Stomach (tissue), 9 donors: ENCODE results near the gene PDK2. TPM values are rescaled to one million over a fixed set of nuclear protein-coding genes. Genes with fewer than 3 reads are reported as not detected.

Experiments
- DNase-seq, 2 donors: peaks; one replicate each; pipeline versions ENCODE4 v3.0.0 to v3.0.0-alpha.2; 2013 to 2019
- H3K27ac ChIP-seq, 5 donors: fragments of 200-600 bp in 4 of 5; sonication (generic) in 4 of 5; one replicate each; pipeline ENCODE4 v1.5.1; 2013 to 2019; ENCODE audit warnings: mild to moderate bottlenecking in 1 of 5, moderate library complexity in 1 of 5
- H3K27me3 ChIP-seq, 3 donors: fragments of 200-600 bp; sonication (generic); one replicate each; pipeline ENCODE4 v1.5.1; 2017 to 2019; ENCODE audit warnings: mixed run types in 1 of 3
- H3K36me3 ChIP-seq, 4 donors: fragments of 200-600 bp; sonication (generic); 1 replicate in 3 of 4; 2 replicates in 1 of 4; pipeline ENCODE4 v1.5.1; 2016 to 2019
- H3K4me1 ChIP-seq, 4 donors: fragments of 200-600 bp; sonication (generic); one replicate each; pipeline ENCODE4 v1.5.1; 2016 to 2019
- H3K4me3 ChIP-seq, 4 donors: fragments of 200-600 bp; sonication (generic) in 3 of 4; one replicate each; pipeline ENCODE4 v1.5.1; 2016 to 2019; ENCODE audit warnings: mild to moderate bottlenecking in 1 of 4
- H3K9me3 ChIP-seq, 4 donors: fragments of 200-600 bp; sonication (generic); one replicate each; pipeline ENCODE4 v1.5.1; 2016 to 2019
- EP300 ChIP-seq: sonication (generic); formaldehyde crosslinking; IDR thresholded peaks from one replicate; pipeline ENCODE4 v1.6.1; 2017; ENCODE audit warnings: antibody characterized with exemption
- POLR2A ChIP-seq, 4 donors: fragments of 450-650 bp; IDR thresholded peaks; one replicate each; pipeline ENCODE4 v1.6.1; 2016; ENCODE audit warnings: antibody characterized with exemption in 4 of 4, control low read depth in 2 of 4, mild to moderate bottlenecking in 1 of 4, moderate library complexity in 1 of 4
- POLR2AphosphoS5 ChIP-seq, 3 donors: sonication (generic); formaldehyde crosslinking; IDR thresholded peaks; one replicate each; pipeline ENCODE4 v1.6.1; 2016; ENCODE audit warnings: antibody characterized with exemption in 3 of 3
- WGBS, 5 donors: extraction: QIAGEN DNeasy Blood & Tissue Kit in 3 of 5; methylation state at CpG; one replicate each; pipeline versions ENCODE4 v1.1.5 to v1.1.7; 2013 to 2018; 5-methylcytosine and 5-hydroxymethylcytosine counted together
- intact Hi-C: fragments of 100-400 bp; cut with DNase I; formaldehyde crosslinking; loops from one replicate; pipeline ENCODE4 v1.15.1; 2023; ENCODE audit warnings: low total_unique reads
- polyA plus RNA-seq, 3 donors: library from polyadenylated mRNA; stranded (reverse); fragments of 200-250 nt; gene quantifications; one replicate each; pipeline ENCODE4 v1.2.3, GENCODE V29; 2013
- total RNA-seq, 5 donors: library from RNA; depleted of rRNA; stranded (reverse); fragments of >200 nt; gene quantifications; one replicate each; pipeline versions ENCODE4 v1.1.0 to v1.2.3, GENCODE V29; 2014 to 2016
- TF ChIP-seq, protein P1 (sequence below), 7 experiments: fragments of 450-650 bp in 4 of 7; fragments of 200-600 bp in 3 of 7; sonication (generic) in 3 of 7; IDR thresholded peaks; one replicate each; pipeline ENCODE4 v1.5.1; 2016 to 2019; ENCODE audit warnings: antibody characterized with exemption in 7 of 7, control low read depth in 2 of 7, mild to moderate bottlenecking in 1 of 7
- donor health status: healthy with polysubstance abuse.
- donor health status: Bipolar disorder and iron deficiency.
- donor health status: healthy.

The PDK2 gene
- total and polyA plus RNA-seq, 8 donors = 4.6 to 255 (median 20.4) TPM

DNA sequence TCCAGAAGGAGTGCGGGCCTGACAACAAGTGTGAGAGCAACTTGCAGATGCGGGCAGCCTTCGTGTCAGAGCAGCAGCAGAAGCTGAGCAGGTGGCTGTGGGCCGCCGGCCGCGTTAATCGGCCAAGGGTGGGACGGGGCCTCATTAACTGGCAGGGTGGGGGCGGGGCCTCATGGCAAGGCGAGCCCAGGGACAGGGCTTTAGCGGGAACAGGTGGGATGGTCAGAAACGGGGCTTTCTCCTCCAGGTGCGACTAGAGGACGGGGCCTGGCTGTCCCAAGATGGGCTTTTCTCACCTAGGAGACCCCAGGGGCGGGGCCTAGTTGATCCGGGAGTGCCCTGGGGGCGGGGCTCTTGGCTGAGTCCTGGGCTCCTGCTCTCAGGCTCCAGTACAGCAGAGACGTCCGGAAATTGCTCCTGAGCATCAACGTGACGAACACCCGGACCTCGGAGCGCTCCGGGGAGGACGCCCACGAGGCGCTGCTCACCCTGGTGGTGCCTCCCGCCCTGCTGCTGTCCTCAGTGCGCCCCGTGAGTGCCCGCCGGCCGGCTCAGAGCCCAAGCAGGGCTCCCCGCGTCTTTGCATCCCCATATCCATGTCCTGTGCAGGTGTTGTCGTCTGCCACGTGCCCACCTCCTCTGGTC lies 18.4 kb upstream of the PDK2 start:
- intact Hi-C loops = no loop called here
- TF ChIP-seq POLR2AphosphoS5 (IDR thresholded peaks at IDR 0.05) = no peak
- TF ChIP-seq POLR2A (IDR thresholded peaks at IDR 0.05) = no peak
- TF ChIP-seq, protein P1, sequence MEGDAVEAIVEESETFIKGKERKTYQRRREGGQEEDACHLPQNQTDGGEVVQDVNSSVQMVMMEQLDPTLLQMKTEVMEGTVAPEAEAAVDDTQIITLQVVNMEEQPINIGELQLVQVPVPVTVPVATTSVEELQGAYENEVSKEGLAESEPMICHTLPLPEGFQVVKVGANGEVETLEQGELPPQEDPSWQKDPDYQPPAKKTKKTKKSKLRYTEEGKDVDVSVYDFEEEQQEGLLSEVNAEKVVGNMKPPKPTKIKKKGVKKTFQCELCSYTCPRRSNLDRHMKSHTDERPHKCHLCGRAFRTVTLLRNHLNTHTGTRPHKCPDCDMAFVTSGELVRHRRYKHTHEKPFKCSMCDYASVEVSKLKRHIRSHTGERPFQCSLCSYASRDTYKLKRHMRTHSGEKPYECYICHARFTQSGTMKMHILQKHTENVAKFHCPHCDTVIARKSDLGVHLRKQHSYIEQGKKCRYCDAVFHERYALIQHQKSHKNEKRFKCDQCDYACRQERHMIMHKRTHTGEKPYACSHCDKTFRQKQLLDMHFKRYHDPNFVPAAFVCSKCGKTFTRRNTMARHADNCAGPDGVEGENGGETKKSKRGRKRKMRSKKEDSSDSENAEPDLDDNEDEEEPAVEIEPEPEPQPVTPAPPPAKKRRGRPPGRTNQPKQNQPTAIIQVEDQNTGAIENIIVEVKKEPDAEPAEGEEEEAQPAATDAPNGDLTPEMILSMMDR (IDR thresholded peaks at IDR 0.05) = no peak
- no peak for TF ChIP-seq EP300
- H3K36me3 ChIP-seq = peaks cover 76 to 100% (median 99%) of the 10 kb centered on the region in 4 donors
- H3K27ac ChIP-seq = peak overlapping the region in 2 of 5 donors; percentile 8 to 13
- DNase-seq = peak in 1 of 2 donors; percentile 76
- no peaks in the 10 kb centered on the region for H3K27me3 ChIP-seq
- WGBS, 5 donors = 71 to 84% (median 81%) methylated on average over 15 to 39 of the region's 39 CpGs
- H3K4me1 ChIP-seq = peaks cover 9 to 13% (median 9%) of the 10 kb centered on the region in 4 donors
- no peaks in the 10 kb centered on the region for H3K9me3 ChIP-seq
- H3K4me3 ChIP-seq = no peak overlapping the region

DNA sequence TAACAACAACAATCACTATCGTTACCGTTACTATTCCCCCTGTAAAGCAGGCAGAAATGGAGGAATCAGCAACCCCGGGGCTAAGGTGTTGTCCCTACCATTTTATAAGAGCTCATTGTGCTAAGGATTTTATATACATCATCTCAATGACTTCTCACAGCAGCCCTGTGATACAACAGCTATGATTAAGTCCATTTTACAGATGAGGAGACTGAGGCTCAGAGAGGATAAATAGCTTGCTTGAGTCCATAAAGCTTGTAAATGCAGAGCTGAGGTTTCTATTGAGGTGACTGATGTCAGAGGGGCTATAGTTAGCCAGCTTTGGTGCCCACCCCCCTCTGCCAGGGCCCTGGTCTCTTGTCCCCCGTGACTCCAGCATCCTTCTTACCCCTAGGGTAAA lies 16.7 kb upstream of the PDK2 start:
- Histone ChIP-seq H3K36me3 (peaks cover 73 to 100% (median 99%) of the 10 kb centered on the region in 4 donors), H3K4me3 (no peak overlapping the region), H3K27me3 (no peaks in the 10 kb centered on the region), H3K9me3 (no peaks in the 10 kb centered on the region), H3K4me1 (peaks cover 9 to 13% (median 9%) of the 10 kb centered on the region in 4 donors), H3K27ac (peak overlapping the region in 1 of 5 donors; percentile 43)
- WGBS, 5 donors = 92 to 97% (median 93%) methylated on average over 4 of the region's 4 CpGs
- DNase-seq = no peak
- intact Hi-C loops = no loop called here
- no peak for TF ChIP-seq POLR2A (IDR thresholded peaks at IDR 0.05)
- TF ChIP-seq POLR2AphosphoS5 (IDR thresholded peaks at IDR 0.05) = no peak
- TF ChIP-seq EP300 = no peak
- TF ChIP-seq, protein P1 (IDR thresholded peaks at IDR 0.05) = no peak

DNA sequence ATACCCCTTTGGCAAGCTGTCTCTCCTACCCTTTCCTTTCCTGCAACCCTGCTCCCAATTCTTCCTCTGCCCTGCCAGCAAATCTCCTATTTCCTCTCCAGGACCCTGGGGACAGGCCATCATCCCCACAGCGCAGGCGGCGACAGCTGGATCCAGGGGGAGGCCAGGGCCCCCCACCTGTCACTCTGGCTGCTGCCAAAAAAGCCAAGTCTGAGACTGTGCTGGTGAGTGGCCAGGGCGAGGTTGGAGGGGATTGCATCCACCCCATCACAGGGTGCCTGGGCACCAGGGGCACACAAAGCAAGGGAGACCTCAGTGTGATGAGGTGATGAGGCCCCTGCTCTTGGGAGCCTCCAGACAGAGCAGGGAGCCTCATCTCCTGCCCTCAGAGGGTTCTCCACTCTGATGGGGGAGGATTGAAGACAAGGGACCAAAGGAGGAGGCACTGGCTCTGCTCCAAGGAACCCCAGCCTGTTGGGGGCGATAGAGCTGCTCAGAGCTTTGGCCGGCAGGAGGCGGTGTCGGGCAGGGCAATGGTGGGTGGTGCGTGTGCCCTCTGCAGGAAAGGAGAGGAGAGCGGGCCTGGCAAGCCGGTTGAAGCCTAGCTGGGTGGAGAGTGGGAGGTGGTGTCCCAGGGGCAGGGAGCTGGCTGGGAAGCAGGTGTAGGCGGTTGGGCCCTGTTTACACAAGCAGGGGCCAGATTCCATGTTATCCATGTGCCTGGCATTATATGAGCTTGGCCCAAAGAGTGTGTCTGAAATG lies 15.6 kb upstream of the PDK2 start:
- intact Hi-C loops = no loop called here
- no peaks in the 10 kb centered on the region for H3K9me3 ChIP-seq
- H3K4me3 ChIP-seq = no peak overlapping the region
- peaks cover 64 to 99% (median 92%) of the 10 kb centered on the region in 4 donors for H3K36me3 ChIP-seq
- peak overlapping the region in 3 of 5 donors; percentile 3 to 43 (median 3) for H3K27ac ChIP-seq
- TF ChIP-seq, protein P1 (IDR thresholded peaks at IDR 0.05) = peak in 5 of 7 experiments; percentile 37 to 90 (median 57)
- TF ChIP-seq POLR2AphosphoS5 (IDR thresholded peaks at IDR 0.05) = peak in 1 of 3 donors; percentile 16
- TF ChIP-seq POLR2A (IDR thresholded peaks at IDR 0.05) = no peak
- TF ChIP-seq EP300 = no peak
- no peaks in the 10 kb centered on the region for H3K27me3 ChIP-seq
- peaks cover 9 to 13% (median 9%) of the 10 kb centered on the region in 4 donors for H3K4me1 ChIP-seq
- DNase-seq = peak; percentile 54 to 71
- WGBS, 5 donors = 50 to 66% (median 59%) methylated on average over 11 to 12 of the region's 12 CpGs

DNA sequence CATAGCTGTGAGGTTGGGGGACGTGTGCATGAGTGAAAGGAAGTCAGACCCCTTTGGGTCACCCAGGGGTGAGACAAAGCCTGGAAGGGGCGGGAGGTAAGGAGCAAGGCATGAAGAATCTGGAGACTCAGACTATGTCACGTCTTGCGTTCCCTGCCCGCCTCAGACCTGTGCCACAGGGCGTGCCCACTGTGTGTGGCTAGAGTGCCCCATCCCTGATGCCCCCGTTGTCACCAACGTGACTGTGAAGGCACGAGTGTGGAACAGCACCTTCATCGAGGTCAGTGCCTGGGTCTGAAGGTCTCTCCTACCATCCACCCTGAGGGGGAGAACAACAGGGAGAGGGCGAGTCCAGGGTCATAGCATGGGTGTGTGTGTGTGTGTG lies 15.1 kb upstream of the PDK2 start:
- Histone ChIP-seq H3K4me1 (peaks cover 9 to 13% (median 9%) of the 10 kb centered on the region in 4 donors), H3K9me3 (no peaks in the 10 kb centered on the region), H3K27ac (peak overlapping the region in 3 of 5 donors; percentile 3 to 43 (median 3)), H3K36me3 (peaks cover 59 to 97% (median 90%) of the 10 kb centered on the region in 4 donors), H3K27me3 (no peaks in the 10 kb centered on the region), H3K4me3 (no peak overlapping the region)
- no peak for TF ChIP-seq POLR2A (IDR thresholded peaks at IDR 0.05)
- TF ChIP-seq, protein P1 (IDR thresholded peaks at IDR 0.05) = no peak
- TF ChIP-seq POLR2AphosphoS5 (IDR thresholded peaks at IDR 0.05) = no peak
- no peak for TF ChIP-seq EP300
- no peak for DNase-seq
- WGBS, 5 donors = 69 to 83% (median 76%) methylated on average over 11 of the region's 11 CpGs
- intact Hi-C loops = no loop called here
